Keratinocyte (primary cell): Measurements from ENCODE around the gene EGFL7. TPM values are rescaled to one million over a fixed set of nuclear protein-coding genes. Genes with fewer than 3 reads are reported as not detected.
A peak's percentile ranks its signal among the peaks of the same experiment; 100 is the strongest.

ENCODE experiments used
- DNase-seq: peaks from one replicate; pipeline ENCODE4 v3.0.0-alpha.2; 2011; ENCODE audit warnings: low read depth, missing footprints, low spot score
- FAIRE-seq: peaks from 2 replicates; lab custom pipeline; 2011; peaks lifted over from hg19 to GRCh38; lab: Jason Lieb, UNC
- H2AFZ ChIP-seq: 2 replicates; pipeline ENCODE4 v1.6.0; 2012; ENCODE audit warnings: low read length, control low read depth, inconsistent platforms; ENCODE audit not compliant: control insufficient read depth
- H3K27ac ChIP-seq: 2 replicates; pipeline ENCODE4 v1.5.1; 2011; ENCODE audit warnings: low read length; ENCODE audit not compliant: control insufficient read depth, insufficient read depth
- H3K27me3 ChIP-seq: 3 replicates; pipeline ENCODE4 v1.6.0; 2011; ENCODE audit warnings: low read length; ENCODE audit not compliant: control insufficient read depth, insufficient read depth; ENCODE audit errors: extremely low read depth
- H3K36me3 ChIP-seq, 2 experiments: 2 replicates in 1 of 2; 3 replicates in 1 of 2; pipeline ENCODE4 v1.5.1; 2011; ENCODE audit warnings: low read length in 2 of 2, mild to moderate bottlenecking in 1 of 2; ENCODE audit not compliant: control insufficient read depth in 2 of 2, insufficient read depth in 2 of 2; ENCODE audit errors: extremely low read depth in 1 of 2
- H3K4me1 ChIP-seq: 3 replicates; pipeline ENCODE4 v1.5.1; 2011; ENCODE audit warnings: low read length; ENCODE audit not compliant: control insufficient read depth, insufficient read depth; ENCODE audit errors: extremely low read depth
- H3K4me2 ChIP-seq: 3 replicates; pipeline ENCODE4 v1.6.0; 2011; ENCODE audit warnings: low read depth, low read length; ENCODE audit not compliant: control insufficient read depth, insufficient read depth; ENCODE audit errors: extremely low read depth
- H3K4me3 ChIP-seq, 3 experiments: fragments of 200-600 bp in 1 of 3; sonication (generic) in 1 of 3; 2 replicates in 2 of 3; 3 replicates in 1 of 3; pipeline ENCODE4 v1.5.1; 2011 to 2016; ENCODE audit warnings: low read length in 3 of 3, mild to moderate bottlenecking in 3 of 3, control low read depth in 2 of 3, inconsistent platforms in 1 of 3, low read depth in 1 of 3, mixed read lengths in 1 of 3, mixed run types in 1 of 3, moderate library complexity in 1 of 3; ENCODE audit not compliant: control insufficient read depth in 2 of 3, insufficient read depth in 2 of 3; ENCODE audit errors: extremely low read depth in 1 of 3
- H3K79me2 ChIP-seq: 2 replicates; pipeline ENCODE4 v1.6.0; 2012; ENCODE audit warnings: low read length; ENCODE audit not compliant: control insufficient read depth, insufficient read depth
- H3K9ac ChIP-seq: 3 replicates; pipeline ENCODE4 v1.6.0; 2011; ENCODE audit warnings: low read length; ENCODE audit not compliant: control insufficient read depth, insufficient read depth; ENCODE audit errors: extremely low read depth
- H3K9me1 ChIP-seq: 3 replicates; pipeline ENCODE4 v1.6.0; 2011; ENCODE audit warnings: low read length; ENCODE audit not compliant: control insufficient read depth, insufficient read depth; ENCODE audit errors: extremely low read depth
- H3K9me3 ChIP-seq: 2 replicates; pipeline ENCODE4 v1.5.1; 2012; ENCODE audit warnings: low read depth, low read length; ENCODE audit not compliant: control insufficient read depth
- H4K20me1 ChIP-seq: 3 replicates; pipeline ENCODE4 v1.6.0; 2011; ENCODE audit warnings: low read length; ENCODE audit not compliant: control insufficient read depth, insufficient read depth; ENCODE audit errors: extremely low read depth
- EZH2 ChIP-seq: IDR thresholded peaks from one replicate; pipeline ENCODE4 v1.6.1; 2012; ENCODE audit warnings: inconsistent platforms, mild to moderate bottlenecking, low read length, moderate library complexity
- dilution Hi-C: fragments of 300-500 bp; cut with MboI; formaldehyde crosslinking; loops from one replicate; pipeline ENCODE4 v1.7.0; 2020; ENCODE audit warnings: low sequenced_read_pairs; ENCODE audit not compliant: extremely low pct_ligation_motif_present
- polyA plus RNA-seq, 5 experiments: library from polyadenylated mRNA; depleted of rRNA in 3 of 5; stranded (reverse) in 3 of 5; stranded (forward) in 1 of 5; unstranded in 1 of 5; fragments of >200 nt; gene quantifications; 1 replicate in 1 of 5; 2 replicates in 3 of 5; 3 replicates in 1 of 5; pipeline versions ENCODE4 v1.2.1 to v1.2.3, GENCODE V29; 2011 to 2012; ENCODE audit warnings: missing spikeins in 2 of 5, low read depth in 1 of 5, low replicate concordance in 1 of 5
- TF ChIP-seq, protein P1 (sequence below), 3 experiments: IDR thresholded peaks in 1 of 3; conservative IDR thresholded peaks in 1 of 3; optimal IDR thresholded peaks in 1 of 3; 2 replicates in 2 of 3; 3 replicates in 1 of 3; pipeline versions ENCODE3 to v1.5.1; 2011; ENCODE audit warnings: low read length in 3 of 3, mild to moderate bottlenecking in 3 of 3, moderate library complexity in 2 of 3, control low read depth in 1 of 3, inconsistent platforms in 1 of 3; ENCODE audit not compliant: insufficient read depth in 2 of 3; ENCODE audit errors: extremely low read depth in 1 of 3

EGFL7 gene
- polyA plus RNA-seq, 1 donor (not counting 4 experiments of a cell fraction or from before 2014, with no cell fraction given): 4.2 TPM

DNA sequence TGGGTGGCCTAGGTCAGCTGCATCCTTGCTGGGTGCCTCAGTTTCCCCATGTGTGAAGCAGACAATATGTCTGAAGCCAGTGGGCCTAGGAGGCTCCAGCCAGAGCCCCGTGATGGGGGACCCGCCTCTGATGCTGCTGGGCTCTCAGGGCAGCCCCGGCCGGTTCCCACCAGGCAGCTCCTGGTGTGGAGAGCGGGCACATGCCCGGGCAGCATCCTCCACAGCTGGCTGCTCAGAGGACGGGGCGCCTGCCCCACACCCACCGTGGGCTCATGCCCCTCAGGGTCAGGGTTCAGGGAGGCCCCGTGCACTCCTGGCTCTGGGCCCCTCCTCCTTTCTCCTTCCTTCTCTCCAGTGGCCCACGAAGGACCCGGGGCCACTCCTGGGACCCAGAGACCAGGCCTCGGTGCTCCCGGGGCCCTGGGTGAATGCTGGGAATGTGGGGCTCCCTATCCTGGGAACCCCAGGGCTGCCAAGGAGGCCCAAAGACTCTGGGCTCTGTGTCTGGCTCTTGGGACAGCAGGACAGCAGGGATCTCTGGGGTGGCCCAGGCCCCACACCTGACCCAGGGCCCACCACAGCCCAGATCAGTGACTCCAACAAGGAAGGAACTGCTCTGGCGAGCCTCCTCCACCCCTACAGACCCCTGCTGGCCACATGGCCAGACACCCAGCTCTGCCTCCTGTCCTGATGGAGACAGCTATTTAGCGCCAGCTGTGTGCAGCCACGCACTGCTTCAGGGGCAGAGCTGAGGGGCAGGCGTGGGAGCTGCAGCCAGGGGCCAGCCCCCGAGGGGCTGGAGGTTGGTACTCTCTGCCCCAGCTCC is 39.5 kb upstream of the EGFL7 start:
- Histone ChIP-seq H3K27me3 (peaks cover 7% of the 10 kb centered on the region), H3K36me3 (no peaks in the 10 kb centered on the region), H3K4me1 (peaks cover 59% of the 10 kb centered on the region), H3K4me3 (peak overlapping the region; percentile 14 to 38 (median 35)), H3K79me2 (no peaks in the 10 kb centered on the region), H2AFZ (no peak overlapping the region), H3K9me1 (no peaks in the 10 kb centered on the region), H3K9ac (peak overlapping the region; percentile 94), H3K9me3 (no peaks in the 10 kb centered on the region), H3K4me2 (peak overlapping the region; percentile 84), H4K20me1 (no peaks in the 10 kb centered on the region), H3K27ac (peak overlapping the region; percentile 99)
- TF ChIP-seq, protein P1, sequence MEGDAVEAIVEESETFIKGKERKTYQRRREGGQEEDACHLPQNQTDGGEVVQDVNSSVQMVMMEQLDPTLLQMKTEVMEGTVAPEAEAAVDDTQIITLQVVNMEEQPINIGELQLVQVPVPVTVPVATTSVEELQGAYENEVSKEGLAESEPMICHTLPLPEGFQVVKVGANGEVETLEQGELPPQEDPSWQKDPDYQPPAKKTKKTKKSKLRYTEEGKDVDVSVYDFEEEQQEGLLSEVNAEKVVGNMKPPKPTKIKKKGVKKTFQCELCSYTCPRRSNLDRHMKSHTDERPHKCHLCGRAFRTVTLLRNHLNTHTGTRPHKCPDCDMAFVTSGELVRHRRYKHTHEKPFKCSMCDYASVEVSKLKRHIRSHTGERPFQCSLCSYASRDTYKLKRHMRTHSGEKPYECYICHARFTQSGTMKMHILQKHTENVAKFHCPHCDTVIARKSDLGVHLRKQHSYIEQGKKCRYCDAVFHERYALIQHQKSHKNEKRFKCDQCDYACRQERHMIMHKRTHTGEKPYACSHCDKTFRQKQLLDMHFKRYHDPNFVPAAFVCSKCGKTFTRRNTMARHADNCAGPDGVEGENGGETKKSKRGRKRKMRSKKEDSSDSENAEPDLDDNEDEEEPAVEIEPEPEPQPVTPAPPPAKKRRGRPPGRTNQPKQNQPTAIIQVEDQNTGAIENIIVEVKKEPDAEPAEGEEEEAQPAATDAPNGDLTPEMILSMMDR (optimal IDR thresholded peaks at IDR 0.05 in 1 of 3, IDR thresholded peaks at IDR 0.05 in 1 of 3, conservative IDR thresholded peaks at IDR 0.05 in 1 of 3; ENCODE audit: extremely low read depth in 1 of 3, insufficient read depth in 2 of 3, low read length in 3 of 3): peak in 1 of 3 experiments; percentile 6
- no peak for TF ChIP-seq EZH2
- peak; percentile 67 for FAIRE-seq
- DNase-seq: no peak
- dilution Hi-C loops: no loop called here

DNA sequence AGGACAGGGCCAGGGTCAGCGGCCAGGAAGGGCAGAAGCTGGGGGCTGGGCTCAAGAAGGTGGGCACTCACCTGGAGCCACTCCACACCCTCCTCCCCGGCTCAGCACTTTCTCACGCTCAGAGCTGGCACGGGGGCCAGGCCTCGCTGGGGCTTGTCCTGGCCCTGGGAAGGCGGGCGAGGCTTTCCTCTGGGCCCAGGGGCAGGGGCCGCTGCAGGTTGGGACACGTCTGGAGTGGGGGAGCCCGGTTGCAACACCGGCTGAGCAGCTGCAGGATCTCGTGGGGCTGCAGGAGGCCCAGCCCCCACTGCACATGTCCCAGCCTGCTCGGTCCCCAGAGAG is 38.9 kb upstream of the EGFL7 start:
- H4K20me1 ChIP-seq: no peaks in the 10 kb centered on the region
- H3K9ac ChIP-seq: peak overlapping the region; percentile 94
- H3K36me3 ChIP-seq: no peaks in the 10 kb centered on the region
- H3K9me3 ChIP-seq: no peaks in the 10 kb centered on the region
- no peaks in the 10 kb centered on the region for H3K9me1 ChIP-seq
- H3K4me3 ChIP-seq: peak overlapping the region in 2 of 3 experiments; percentile 14 to 38
- H3K79me2 ChIP-seq: no peaks in the 10 kb centered on the region
- H3K27me3 ChIP-seq: peaks cover 4% of the 10 kb centered on the region
- H3K27ac ChIP-seq: peak overlapping the region; percentile 99
- H3K4me2 ChIP-seq: peak overlapping the region; percentile 84
- TF ChIP-seq EZH2: no peak
- TF ChIP-seq, protein P1 (optimal IDR thresholded peaks at IDR 0.05 in 1 of 3, IDR thresholded peaks at IDR 0.05 in 1 of 3, conservative IDR thresholded peaks at IDR 0.05 in 1 of 3; ENCODE audit: extremely low read depth in 1 of 3, insufficient read depth in 2 of 3, low read length in 3 of 3): no peak
- DNase-seq (peak; percentile 91), FAIRE-seq (peak; percentile 79)
- dilution Hi-C loops: no loop called here
- peaks cover 59% of the 10 kb centered on the region for H3K4me1 ChIP-seq
- peak overlapping the region; percentile 32 for H2AFZ ChIP-seq
